ENCODE measurements around the gene PATL1.

The PATL1 gene

GRCh38 chr11:59614277-59615119 lies 54.3 kb downstream of the PATL1 start:
- DNase-seq (ENCODE audit: low read depth), result no peak

- no peak for DNase-seq (ENCODE audit: low read depth)
These were observed 57.0 kb downstream of the PATL1 start for GRCh38 chr11:59611570-59612565.

GRCh38 chr11:59610289-59610688 lies 58.5 kb downstream of the PATL1 start:
- no peak for DNase-seq (ENCODE audit: low read depth)

- no peak for DNase-seq (ENCODE audit: low read depth)
These were observed 61.0 kb downstream of the PATL1 start for GRCh38 chr11:59607703-59608454.

- DNase-seq (ENCODE audit: low read depth), result no peak
These were observed 66.4 kb downstream of the PATL1 start for GRCh38 chr11:59602432-59602831.

GRCh38 chr11:59601788-59602187 lies 67.0 kb downstream of the PATL1 start:
- DNase-seq (ENCODE audit: low read depth), result no peak

GRCh38 chr11:59600636-59601035 lies 68.2 kb downstream of the PATL1 start:
- no peak for DNase-seq (ENCODE audit: low read depth)

GRCh38 chr11:59600234-59600633 lies 68.6 kb downstream of the PATL1 start:
- no peak for DNase-seq (ENCODE audit: low read depth)

GRCh38 chr11:59598961-59599360 lies 69.9 kb downstream of the PATL1 start:
- DNase-seq (ENCODE audit: low read depth), result no peak

Measured in HS-27A (cell line).